RPMI8226 (cell line): ENCODE data around the gene C10orf120.

Experiments
- DNase-seq: peaks from one replicate; pipeline ENCODE4 v3.0.0-alpha.2; 2015

Gene C10orf120

GRCh38 chr10:122699796-122700455 lies at the start of gene C10orf120:
TSS of gene C10orf120 (minus strand) at chr10:122699846. CDS start at chr10:122699790, 56 bp downstream.
- DNase-seq, result no peak

- no peak for DNase-seq
These were observed 48.9 kb upstream of the C10orf120 start for GRCh38 chr10:122748496-122748895.

- no peak for DNase-seq
These were observed 46.8 kb upstream of the C10orf120 start for GRCh38 chr10:122746408-122746807.

DNA sequence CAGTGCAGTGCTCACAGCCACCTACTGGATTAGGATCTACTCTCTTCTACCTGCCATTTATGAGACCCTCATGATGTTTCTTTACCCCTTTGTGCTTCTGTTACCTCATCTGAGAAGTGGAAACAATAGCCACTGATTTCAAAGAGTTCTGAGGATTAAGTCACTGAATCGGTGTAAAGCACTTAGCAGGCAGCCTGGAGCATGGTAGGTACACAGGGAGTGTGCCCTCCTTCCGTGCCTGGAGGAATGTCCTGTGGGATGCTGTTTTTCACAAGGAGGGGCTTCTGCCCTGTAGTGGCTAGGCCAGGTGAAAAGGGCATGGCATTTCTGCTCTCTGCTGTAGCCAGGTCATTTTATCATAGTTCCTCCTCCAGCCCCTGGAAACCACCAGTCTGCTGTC lies 44.6 kb upstream of the C10orf120 start:
- no peak for DNase-seq

GRCh38 chr10:122740640-122741039 lies 41.0 kb upstream of the C10orf120 start:
- no peak for DNase-seq

DNA sequence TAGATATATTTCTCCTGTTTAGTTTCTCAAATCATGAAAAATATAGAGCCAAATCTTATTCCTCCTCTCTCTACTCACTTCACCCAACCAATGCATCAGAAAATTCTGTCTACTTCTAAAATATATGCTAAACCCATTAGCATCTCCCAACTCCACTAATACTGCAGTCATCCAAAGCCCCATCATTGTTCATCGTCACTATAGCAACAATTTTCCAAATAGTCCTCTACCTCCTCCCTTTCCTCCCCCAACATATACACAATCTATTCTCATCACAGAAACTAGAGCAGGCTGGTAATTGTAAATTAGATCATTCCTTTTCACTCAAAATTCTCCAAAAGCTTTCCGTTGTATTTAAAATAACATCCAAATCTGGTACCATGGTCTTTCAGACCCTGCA lies 38.4 kb upstream of the C10orf120 start:
- DNase-seq, result no peak

- DNase-seq, result no peak
These were observed 34.5 kb upstream of the C10orf120 start for GRCh38 chr10:122733931-122734665.

DNA sequence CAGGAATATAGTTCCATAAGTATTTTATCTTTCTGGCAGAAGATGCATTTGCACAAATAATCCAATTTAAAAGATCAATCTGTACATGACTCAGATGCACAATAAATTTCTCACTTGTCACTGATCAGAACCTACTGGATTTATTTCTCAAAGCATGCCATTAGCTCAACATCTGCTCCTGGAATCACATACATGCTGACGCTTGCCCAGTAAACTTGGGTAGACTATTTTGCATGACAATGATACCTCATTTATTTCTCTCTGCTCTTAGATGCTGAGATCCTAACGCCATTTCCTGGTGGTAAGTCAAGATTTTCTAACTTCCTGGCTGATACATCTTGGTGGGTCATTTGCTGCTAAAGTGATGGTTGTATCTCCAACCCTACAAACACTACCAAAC lies 33.8 kb upstream of the C10orf120 start:
- no peak for DNase-seq

DNA sequence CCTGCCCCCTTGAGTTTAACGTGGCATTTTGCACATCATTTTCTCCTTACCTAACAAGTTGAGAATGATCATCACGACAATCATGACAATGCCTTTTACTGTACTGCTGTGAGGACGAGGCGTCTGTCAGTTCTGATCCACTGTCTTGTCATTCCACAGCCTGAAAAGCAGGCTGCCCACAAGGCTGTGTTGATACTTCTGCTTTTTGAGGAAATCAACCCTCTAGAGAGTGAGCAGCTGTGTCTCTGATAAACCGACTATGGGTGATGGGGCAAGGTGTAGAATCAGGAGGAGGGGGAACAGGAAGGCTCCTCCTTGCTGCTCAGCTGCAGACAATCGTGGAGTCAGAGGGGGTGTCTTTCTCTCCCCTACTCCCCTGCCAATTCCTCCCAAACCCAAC lies 30.6 kb upstream of the C10orf120 start:
- no peak for DNase-seq

- DNase-seq, result no peak
These were observed 29.5 kb upstream of the C10orf120 start for GRCh38 chr10:122729126-122729525.

DNA sequence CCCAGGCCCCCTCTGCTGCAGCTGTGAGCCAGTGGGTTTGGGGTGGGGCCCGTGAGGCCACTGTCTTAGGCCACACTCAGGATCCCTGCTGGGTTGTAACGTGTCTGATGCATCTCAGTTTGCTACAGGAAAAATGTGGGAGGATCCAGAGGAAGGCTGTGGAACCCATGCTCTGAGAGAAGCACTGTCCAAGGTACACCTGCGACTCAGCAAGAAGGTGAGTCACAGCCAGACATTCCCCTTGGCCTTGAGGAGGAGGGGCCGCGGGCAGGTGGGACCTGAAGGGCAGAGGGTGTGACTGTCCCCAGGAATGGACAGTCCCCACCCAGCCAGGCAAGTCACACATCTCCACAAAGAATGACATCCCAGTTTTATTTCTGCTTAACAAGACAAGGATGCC lies 27.8 kb upstream of the C10orf120 start:
- DNase-seq, result no peak

DNA sequence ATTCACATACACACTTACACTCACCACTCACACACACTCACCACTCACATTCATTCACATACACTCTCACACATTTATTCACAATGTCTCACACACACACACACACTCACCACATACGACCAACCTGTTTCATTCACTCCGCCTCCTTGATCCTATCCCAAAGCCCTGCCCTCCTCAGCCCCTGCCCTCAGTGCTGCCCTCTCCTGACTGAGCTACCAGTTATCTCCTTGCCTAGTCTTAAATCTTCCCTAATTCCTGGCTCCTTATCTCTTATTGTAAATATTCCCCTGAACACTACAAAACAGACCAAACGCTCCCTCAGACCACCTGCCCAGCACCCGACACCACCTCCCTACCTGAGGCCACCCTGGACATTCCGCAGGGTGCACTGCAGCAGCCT lies 26.1 kb upstream of the C10orf120 start:
- DNase-seq, result no peak

- no peak for DNase-seq
These were observed 25.4 kb upstream of the C10orf120 start for GRCh38 chr10:122725006-122725405.

DNA sequence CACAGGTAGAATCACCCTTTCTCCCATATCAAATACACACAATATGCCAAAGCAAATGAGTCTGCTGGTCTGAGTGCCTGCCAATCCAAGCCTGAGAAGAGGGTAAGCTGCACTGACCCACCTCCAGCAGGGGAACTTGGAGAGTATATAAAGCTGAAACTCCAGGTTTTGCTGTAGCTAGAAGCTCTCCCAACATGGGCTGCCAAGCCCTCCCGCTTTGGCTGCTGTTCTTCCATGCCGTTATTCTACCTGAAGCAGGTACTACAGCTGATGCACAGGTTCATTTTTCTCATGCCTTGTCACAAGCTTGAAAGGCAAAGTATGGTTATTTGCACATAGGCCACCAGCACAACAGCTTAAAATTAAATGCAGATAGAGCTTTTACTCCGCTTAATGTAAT lies 21.5 kb upstream of the C10orf120 start:
- no peak for DNase-seq

- no peak for DNase-seq
These were observed 16.4 kb upstream of the C10orf120 start for GRCh38 chr10:122716025-122716424.

- DNase-seq, result no peak
These were observed 15.9 kb upstream of the C10orf120 start for GRCh38 chr10:122715576-122715975.

GRCh38 chr10:122713091-122713885 lies 13.6 kb upstream of the C10orf120 start:
- DNase-seq, result no peak

DNA sequence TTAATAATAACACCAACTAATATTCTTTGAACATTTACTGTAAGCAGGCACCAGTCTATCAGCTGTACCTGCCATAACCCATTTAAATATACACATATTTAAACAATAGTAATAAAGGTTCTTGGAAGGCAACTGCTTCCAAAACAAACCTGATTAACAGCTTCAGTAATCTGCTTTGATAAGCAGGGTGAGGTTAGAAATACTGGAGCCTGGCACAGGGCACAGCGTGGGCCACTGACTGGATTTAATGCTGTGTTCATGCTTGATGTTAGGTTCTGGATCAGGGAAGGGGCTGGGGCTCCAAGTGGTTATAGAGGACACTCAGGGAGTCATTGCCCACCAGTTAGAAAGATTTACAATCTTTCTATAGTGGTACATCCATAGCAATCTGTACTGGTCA lies 10.9 kb upstream of the C10orf120 start:
- DNase-seq, result no peak

DNA sequence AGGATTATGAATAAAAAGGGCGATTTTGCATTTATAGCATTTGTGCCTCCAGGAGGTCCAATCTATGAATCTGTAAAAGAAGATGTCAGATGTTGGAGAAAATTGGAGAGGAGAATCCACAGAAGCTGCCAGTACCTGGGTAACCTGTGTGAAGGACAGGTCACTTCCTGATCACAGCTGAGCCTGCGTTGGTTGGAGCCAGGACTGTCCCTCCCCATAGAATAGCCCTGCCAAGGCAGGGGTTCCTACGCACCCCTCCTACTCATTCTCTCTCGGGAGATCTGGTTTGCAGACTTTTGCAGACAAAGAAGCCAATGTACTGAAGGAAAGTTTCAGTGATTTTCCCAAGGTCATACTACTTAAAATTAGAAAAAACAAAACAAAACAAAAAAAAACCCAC lies 10.3 kb upstream of the C10orf120 start:
- DNase-seq, result no peak

DNA sequence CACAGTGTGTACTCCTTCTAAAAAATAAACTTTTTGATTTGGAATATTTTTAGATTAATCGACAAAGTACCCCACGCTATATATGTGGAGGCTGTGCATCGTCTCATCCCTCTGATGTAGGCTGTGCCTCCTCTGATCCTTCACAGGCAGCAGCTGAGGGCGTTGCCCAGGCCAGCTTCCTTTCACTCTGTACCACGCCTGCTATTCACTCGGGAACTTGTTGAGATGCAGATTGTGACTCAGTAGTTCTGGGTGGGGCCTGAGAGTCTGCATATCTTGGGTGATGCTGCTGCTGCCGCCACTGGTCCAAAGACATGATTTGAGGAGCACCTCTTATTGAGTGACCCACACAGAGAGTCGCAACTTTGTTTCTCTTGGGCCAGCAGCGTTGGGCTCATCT lies 7.9 kb upstream of the C10orf120 start:
- DNase-seq, result no peak

DNA sequence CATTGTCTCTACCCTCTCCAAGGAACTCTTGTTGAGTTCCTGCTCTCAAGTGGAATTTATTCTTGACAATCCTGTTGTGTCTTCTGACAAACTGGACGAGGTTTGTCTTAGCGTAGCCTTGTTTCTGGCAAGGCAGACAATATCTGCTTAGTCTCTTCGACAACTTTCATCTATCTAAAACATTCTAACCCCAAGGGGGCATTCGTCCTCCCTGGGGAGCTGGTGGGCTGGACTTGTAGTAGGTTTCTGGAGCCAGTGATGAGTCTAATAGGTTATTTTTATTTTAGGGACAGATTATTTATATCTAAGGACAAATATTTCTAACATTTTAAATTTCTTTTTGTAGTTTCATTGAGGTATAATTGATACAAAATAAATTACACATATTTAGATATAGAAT lies 7.3 kb upstream of the C10orf120 start:
- no peak for DNase-seq

GRCh38 chr10:122706467-122706866 lies 6.8 kb upstream of the C10orf120 start:
- DNase-seq, result no peak

- peak; percentile 54 for DNase-seq
These were observed 4.1 kb upstream of the C10orf120 start for GRCh38 chr10:122703483-122704448.
